ENCODE data around the gene AIFM2. TPM values are rescaled to one million over a fixed set of nuclear protein-coding genes. Genes with fewer than 3 reads are reported as not detected.

The AIFM2 gene
- total and polyA plus RNA-seq, 2 of the 13 experiments (the other 11 are each of a cell fraction or from before 2014, with no cell fraction given), result 20.3 to 29.5 TPM

DNA sequence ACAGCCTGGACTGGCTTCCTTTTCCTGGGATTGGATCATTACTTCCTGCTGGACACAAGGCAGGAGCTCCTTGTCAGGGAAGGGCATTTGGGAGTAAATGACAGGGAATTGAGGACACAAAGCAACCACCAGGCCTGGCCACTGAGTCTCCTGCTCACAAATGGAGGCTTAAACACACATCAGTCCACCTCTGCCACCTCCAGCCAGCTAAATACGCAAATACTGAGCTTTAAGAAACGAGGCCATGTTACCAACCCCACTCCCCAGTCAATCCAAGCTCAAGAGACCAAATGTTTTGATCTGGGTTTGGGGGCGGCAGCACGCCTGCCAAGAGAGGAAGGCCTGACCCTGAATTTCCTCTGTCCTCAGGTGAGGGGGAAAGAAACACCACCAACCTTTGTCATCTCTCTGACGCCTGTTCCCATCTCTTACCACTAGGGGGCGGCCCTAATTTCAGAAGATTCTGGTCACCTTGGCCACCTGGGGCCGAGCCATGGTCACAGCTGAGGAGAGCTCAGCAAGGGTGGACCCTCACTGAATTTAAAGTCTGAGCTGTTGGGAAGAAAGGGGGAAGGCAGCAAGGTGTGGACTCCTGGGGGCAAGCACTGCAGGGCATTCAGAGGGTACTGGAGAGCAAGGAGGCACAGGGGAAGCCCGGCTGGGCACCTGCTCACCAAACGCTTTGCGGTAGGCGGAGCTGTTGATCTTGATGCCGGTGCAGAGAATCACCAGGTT, 16.5 kb downstream of the AIFM2 start (continued):
- TF ChIP-seq ZNF512 (CRISPR knock-in tag; IDR thresholded peaks at IDR 0.05) (0 out of 2 replicates have a peak, but pooled peaks have one; percentile 34), RAD21 (CRISPR knock-in tag; IDR thresholded peaks at IDR 0.05) (peak; percentile 23; the same call in 1 of the 2 replicates), ZNF274 (CRISPR knock-in tag; IDR thresholded peaks at IDR 0.05) (no peak), SIX1 (CRISPR knock-in tag; IDR thresholded peaks at IDR 0.05; ENCODE audit: borderline replicate concordance) (no peak), DRAP1 (CRISPR knock-in tag; IDR thresholded peaks at IDR 0.05) (no peak), ZMAT3 (CRISPR knock-in tag; conservative IDR thresholded peaks at IDR 0.05) (no peak), ZFP36L2 (CRISPR knock-in tag; IDR thresholded peaks at IDR 0.05) (no peak), CTCF (CRISPR knock-in tag; IDR thresholded peaks at IDR 0.05) (peak; percentile 86), TGIF2 (CRISPR knock-in tag; IDR thresholded peaks at IDR 0.05) (no peak), ZNF605 (CRISPR knock-in tag; IDR thresholded peaks at IDR 0.05) (no peak), MBD4 (IDR thresholded peaks at IDR 0.05; ENCODE audit: borderline replicate concordance, low read length) (no peak), NR2F6 (IDR thresholded peaks at IDR 0.05) (no peak), NR2F6 (CRISPR knock-in tag; IDR thresholded peaks at IDR 0.05) (no peak), PAWR (CRISPR knock-in tag; IDR thresholded peaks at IDR 0.05; ENCODE audit: borderline replicate concordance) (no peak), TAF1 (CRISPR knock-in tag; IDR thresholded peaks at IDR 0.05) (no peak), ZNF614 (CRISPR knock-in tag; IDR thresholded peaks at IDR 0.05; ENCODE audit: borderline replicate concordance) (no peak), SIX4 (CRISPR knock-in tag; IDR thresholded peaks at IDR 0.05) (no peak), NFKB2 (CRISPR knock-in tag; IDR thresholded peaks at IDR 0.05; ENCODE audit: borderline replicate concordance) (peak; percentile 32; the same call in 1 of the 2 replicates), ZNF414 (CRISPR knock-in tag; IDR thresholded peaks at IDR 0.05) (no peak), GTF3A (CRISPR knock-in tag; conservative IDR thresholded peaks at IDR 0.05) (no peak), BATF2 (CRISPR knock-in tag; IDR thresholded peaks at IDR 0.05) (no peak), RNF2 (conservative IDR thresholded peaks at IDR 0.05; ENCODE audit: low read depth) (no peak), ZBTB21 (CRISPR knock-in tag; IDR thresholded peaks at IDR 0.05) (no peak), ZNF891 (CRISPR knock-in tag; IDR thresholded peaks at IDR 0.05) (peak; percentile 23; the same call in 1 of the 2 replicates), SMC3 (IDR thresholded peaks at IDR 0.05; ENCODE audit: low read length) (peak; percentile 65; the same call in 1 of the 2 replicates)
- TF ChIP-seq, protein P1, sequence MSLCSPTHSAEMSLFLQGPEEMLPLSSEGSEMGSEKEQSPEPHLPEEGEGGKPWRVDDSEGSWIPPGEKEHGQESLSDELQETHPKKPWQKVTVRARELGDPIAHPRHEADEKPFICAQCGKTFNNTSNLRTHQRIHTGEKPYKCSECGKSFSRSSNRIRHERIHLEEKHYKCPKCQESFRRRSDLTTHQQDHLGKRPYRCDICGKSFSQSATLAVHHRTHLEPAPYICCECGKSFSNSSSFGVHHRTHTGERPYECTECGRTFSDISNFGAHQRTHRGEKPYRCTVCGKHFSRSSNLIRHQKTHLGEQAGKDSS (CRISPR knock-in tag; IDR thresholded peaks at IDR 0.05; ENCODE audit: borderline replicate concordance, low read depth), result no peak

Measured in HepG2 (cell line).